ENCODE measurements around the gene SPNS3. TPM values are rescaled to one million over a fixed set of nuclear protein-coding genes. Genes with fewer than 3 reads are reported as not detected.
A peak's percentile ranks its signal among the peaks of the same experiment; 100 is the strongest.

Gene SPNS3
- total RNA-seq, 4 donors from 2014 or later, result not detected

DNA sequence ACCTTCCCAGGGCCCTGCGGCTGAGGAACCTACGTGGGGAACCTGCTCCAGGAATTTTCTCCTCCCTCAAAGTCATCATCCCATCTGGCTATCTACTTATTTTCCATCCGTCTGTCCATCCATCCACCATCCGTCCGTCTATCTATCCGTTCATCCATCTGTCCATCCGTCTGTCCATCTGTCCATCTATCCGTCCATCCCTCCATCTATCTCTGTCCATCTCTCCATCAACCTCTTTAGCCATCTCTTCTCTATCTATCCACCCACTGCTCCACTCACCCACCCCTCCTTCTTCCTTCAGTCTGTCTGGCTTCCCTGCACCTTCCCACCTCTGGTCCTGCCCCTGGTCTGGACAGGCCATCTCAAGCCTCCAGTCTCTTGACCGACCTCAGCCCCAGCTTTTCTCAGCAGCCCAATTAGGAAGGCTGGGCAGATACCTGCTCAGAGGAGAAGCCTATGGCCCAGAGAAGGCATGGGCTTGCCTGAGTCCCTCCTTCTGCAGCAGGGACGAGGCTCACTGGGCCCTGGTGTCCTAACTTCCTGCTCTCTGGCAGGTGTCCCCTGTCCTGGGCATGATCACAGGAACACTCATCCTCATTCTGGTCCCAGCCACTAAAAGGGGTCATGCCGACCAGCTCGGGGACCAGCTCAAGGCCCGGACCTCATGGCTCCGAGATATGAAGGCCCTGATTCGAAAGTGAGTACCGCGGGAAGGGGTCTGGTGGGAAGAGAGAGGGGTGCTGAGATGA, 98.4 kb downstream of the SPNS3 start:
- DNase-seq (no peak), ATAC-seq (no peak)
- Histone ChIP-seq H3K36me3 (no peaks in the 10 kb centered on the region), H3K9me3 (no peaks in the 10 kb centered on the region), H3K27me3 (no peaks in the 10 kb centered on the region), H3K4me3 (no peak overlapping the region), H3K4me1 (peaks cover 28 to 36% of the 10 kb centered on the region in 2 donors), H3K27ac (peak overlapping the region in 3 of 4 donors; percentile 63 to 76 (median 71))
- in situ Hi-C loops (cut with MboI; ENCODE audit: low sequenced_read_pairs in 4 of 4) (no loop called here), intact Hi-C loops (cut with DNase I; ENCODE audit: low total_unique reads) (no loop called here)
- TF ChIP-seq POLR2A (IDR thresholded peaks at IDR 0.05), result no peak
- TF ChIP-seq, protein P1, sequence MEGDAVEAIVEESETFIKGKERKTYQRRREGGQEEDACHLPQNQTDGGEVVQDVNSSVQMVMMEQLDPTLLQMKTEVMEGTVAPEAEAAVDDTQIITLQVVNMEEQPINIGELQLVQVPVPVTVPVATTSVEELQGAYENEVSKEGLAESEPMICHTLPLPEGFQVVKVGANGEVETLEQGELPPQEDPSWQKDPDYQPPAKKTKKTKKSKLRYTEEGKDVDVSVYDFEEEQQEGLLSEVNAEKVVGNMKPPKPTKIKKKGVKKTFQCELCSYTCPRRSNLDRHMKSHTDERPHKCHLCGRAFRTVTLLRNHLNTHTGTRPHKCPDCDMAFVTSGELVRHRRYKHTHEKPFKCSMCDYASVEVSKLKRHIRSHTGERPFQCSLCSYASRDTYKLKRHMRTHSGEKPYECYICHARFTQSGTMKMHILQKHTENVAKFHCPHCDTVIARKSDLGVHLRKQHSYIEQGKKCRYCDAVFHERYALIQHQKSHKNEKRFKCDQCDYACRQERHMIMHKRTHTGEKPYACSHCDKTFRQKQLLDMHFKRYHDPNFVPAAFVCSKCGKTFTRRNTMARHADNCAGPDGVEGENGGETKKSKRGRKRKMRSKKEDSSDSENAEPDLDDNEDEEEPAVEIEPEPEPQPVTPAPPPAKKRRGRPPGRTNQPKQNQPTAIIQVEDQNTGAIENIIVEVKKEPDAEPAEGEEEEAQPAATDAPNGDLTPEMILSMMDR (IDR thresholded peaks at IDR 0.05 in 4 of 5, conservative IDR thresholded peaks at IDR 0.05 in 1 of 5), result no peak

DNA sequence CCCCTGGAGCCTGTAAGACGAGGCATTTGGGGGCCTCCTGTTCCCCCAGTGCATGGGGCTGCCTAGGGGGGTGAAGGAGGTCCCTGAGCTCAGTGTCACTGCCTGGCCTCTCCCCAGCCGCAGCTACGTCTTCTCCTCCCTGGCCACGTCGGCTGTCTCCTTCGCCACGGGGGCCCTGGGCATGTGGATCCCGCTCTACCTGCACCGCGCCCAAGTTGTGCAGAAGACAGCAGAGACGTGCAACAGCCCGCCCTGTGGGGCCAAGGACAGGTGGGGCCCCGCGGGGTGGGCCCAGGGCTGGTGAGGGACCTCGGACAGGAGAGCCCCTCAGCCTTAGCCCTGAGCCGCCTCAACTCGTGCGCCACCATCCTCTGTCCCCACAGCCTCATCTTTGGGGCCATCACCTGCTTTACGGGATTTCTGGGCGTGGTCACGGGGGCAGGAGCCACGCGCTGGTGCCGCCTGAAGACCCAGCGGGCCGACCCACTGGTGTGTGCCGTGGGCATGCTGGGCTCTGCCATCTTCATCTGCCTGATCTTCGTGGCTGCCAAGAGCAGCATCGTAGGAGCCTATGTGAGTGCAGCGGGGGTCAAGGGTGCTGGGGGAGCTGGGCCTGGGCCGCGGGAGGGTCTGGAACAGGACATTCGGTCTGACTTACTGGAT, 99.3 kb downstream of the SPNS3 start:
- H3K4me3 ChIP-seq, result no peak overlapping the region
- DNase-seq (no peak), ATAC-seq (no peak)
- no peaks in the 10 kb centered on the region for H3K36me3 ChIP-seq
- TF ChIP-seq, protein P1 (IDR thresholded peaks at IDR 0.05 in 4 of 5, conservative IDR thresholded peaks at IDR 0.05 in 1 of 5), result no peak
- TF ChIP-seq POLR2A (IDR thresholded peaks at IDR 0.05), result no peak
- H3K4me1 ChIP-seq, result peaks cover 30 to 44% of the 10 kb centered on the region in 2 donors
- H3K9me3 ChIP-seq, result no peaks in the 10 kb centered on the region
- H3K27ac ChIP-seq, result peak overlapping the region in 3 of 4 donors; percentile 66 to 76 (median 67)
- in situ Hi-C loops (cut with MboI; ENCODE audit: low sequenced_read_pairs in 4 of 4) (no loop called here), intact Hi-C loops (cut with DNase I; ENCODE audit: low total_unique reads) (no loop called here)
- H3K27me3 ChIP-seq, result no peaks in the 10 kb centered on the region

- Histone ChIP-seq H3K27ac (peak overlapping the region; percentile 18 to 76 (median 66)), H3K27me3 (no peaks in the 10 kb centered on the region), H3K4me1 (peaks cover 30 to 52% of the 10 kb centered on the region in 2 donors), H3K9me3 (no peaks in the 10 kb centered on the region), H3K36me3 (peaks cover 0 to 3% of the 10 kb centered on the region in 2 donors), H3K4me3 (no peak overlapping the region)
- TF ChIP-seq POLR2A (IDR thresholded peaks at IDR 0.05), result no peak
- TF ChIP-seq, protein P1 (IDR thresholded peaks at IDR 0.05 in 4 of 5, conservative IDR thresholded peaks at IDR 0.05 in 1 of 5), result peak in 1 of 5 experiments; percentile 11
- in situ Hi-C loops (cut with MboI; ENCODE audit: low sequenced_read_pairs in 4 of 4) (no loop called here), intact Hi-C loops (cut with DNase I; ENCODE audit: low total_unique reads) (no loop called here)
- DNase-seq (no peak), ATAC-seq (no peak)
Observed at GRCh38 chr17:4533523-4534504, 100.1 kb downstream of the SPNS3 start.

GRCh38 chr17:4534515-4534914, 100.8 kb downstream of the SPNS3 start:
- peaks cover 30 to 50% of the 10 kb centered on the region in 2 donors for H3K4me1 ChIP-seq
- intact Hi-C loops (cut with DNase I; ENCODE audit: low total_unique reads) (no loop called here), in situ Hi-C loops (cut with MboI; ENCODE audit: low sequenced_read_pairs in 4 of 4) (no loop called here)
- no peaks in the 10 kb centered on the region for H3K27me3 ChIP-seq
- H3K9me3 ChIP-seq, result no peaks in the 10 kb centered on the region
- ATAC-seq (no peak), DNase-seq (no peak)
- TF ChIP-seq, protein P1 (IDR thresholded peaks at IDR 0.05 in 4 of 5, conservative IDR thresholded peaks at IDR 0.05 in 1 of 5), result no peak
- no peak for TF ChIP-seq POLR2A (IDR thresholded peaks at IDR 0.05)
- peaks cover 0 to 10% of the 10 kb centered on the region in 2 donors for H3K36me3 ChIP-seq
- no peak overlapping the region for H3K4me3 ChIP-seq
- peak overlapping the region; percentile 18 to 76 (median 66) for H3K27ac ChIP-seq

Data from gastrocnemius medialis (tissue), 4 donors.